ENCODE results near the gene PPP1R9B. TPM values are rescaled to one million over a fixed set of nuclear protein-coding genes. Genes with fewer than 3 reads are reported as not detected.

PPP1R9B gene
- total RNA-seq, 1 experiment from 2014 or later: 112 TPM

GRCh38 chr17:50154604-50155003, 4.1 kb upstream of the PPP1R9B start:
- TF ChIP-seq POLR2A (IDR thresholded peaks at IDR 0.05; ENCODE audit: borderline replicate concordance, extremely low read depth, insufficient read depth, insufficient read length) (no peak), POLR2AphosphoS5 (IDR thresholded peaks at IDR 0.05; ENCODE audit: low read depth, low read length) (no peak), ZNF274 (IDR thresholded peaks at IDR 0.05; ENCODE audit: low read depth, low read length) (no peak), YY1 (IDR thresholded peaks at IDR 0.05; ENCODE audit: extremely low read depth, insufficient replicate concordance, low read depth, low read length) (no peak), CBX3 (IDR thresholded peaks at IDR 0.05; ENCODE audit: low read depth) (no peak), EGR1 (IDR thresholded peaks at IDR 0.05; ENCODE audit: low read depth) (no peak), TCF7L2 (IDR thresholded peaks at IDR 0.05; ENCODE audit: borderline replicate concordance, extremely low read depth, insufficient read depth, insufficient read length) (no peak), ELF1 (IDR thresholded peaks at IDR 0.05; ENCODE audit: borderline replicate concordance, low read depth) (no peak), CEBPB (IDR thresholded peaks at IDR 0.05; ENCODE audit: low read depth) (no peak), REST (IDR thresholded peaks at IDR 0.05; ENCODE audit: low read depth) (no peak), JUND (IDR thresholded peaks at IDR 0.05) (no peak), SP1 (IDR thresholded peaks at IDR 0.05; ENCODE audit: low read depth) (no peak), ZFX (IDR thresholded peaks at IDR 0.05) (no peak), ZBTB33 (IDR thresholded peaks at IDR 0.05; ENCODE audit: extremely low read depth, insufficient replicate concordance, low read length) (no peak), CTCF (IDR thresholded peaks at IDR 0.05 in 2 of 3, conservative IDR thresholded peaks at IDR 0.05 in 1 of 3; ENCODE audit: borderline replicate concordance in 1 of 3, insufficient read depth in 1 of 3, low read depth in 2 of 3, low read length in 2 of 3) (no peak), SIN3A (IDR thresholded peaks at IDR 0.05; ENCODE audit: low read depth) (no peak), FOSL1 (IDR thresholded peaks at IDR 0.05; ENCODE audit: low read depth) (no peak), RAD21 (IDR thresholded peaks at IDR 0.05; ENCODE audit: low read depth) (no peak)
- TF ChIP-seq, protein P1, sequence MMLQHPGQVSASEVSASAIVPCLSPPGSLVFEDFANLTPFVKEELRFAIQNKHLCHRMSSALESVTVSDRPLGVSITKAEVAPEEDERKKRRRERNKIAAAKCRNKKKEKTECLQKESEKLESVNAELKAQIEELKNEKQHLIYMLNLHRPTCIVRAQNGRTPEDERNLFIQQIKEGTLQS (IDR thresholded peaks at IDR 0.05): no peak
- Histone ChIP-seq H2AFZ (ENCODE audit: low read depth, low read length, poor library complexity, severe bottlenecking) (no peak overlapping the region), H3K4me3 (replicated peaks in 1 of 2; ENCODE audit: low read depth in 1 of 2, low read length in 2 of 2) (no peak overlapping the region), H3K4me1 (ENCODE audit: control insufficient read depth in 1 of 2, insufficient read depth in 2 of 2, low read length in 2 of 2) (peaks cover 33 to 48% of the 10 kb centered on the region in 2 experiments), H3K9me2 (ENCODE audit: insufficient read depth) (no peaks in the 10 kb centered on the region), H3K9ac (ENCODE audit: low read length) (peak overlapping the region; percentile 20; the same call in 1 of the 2 replicates), H3K79me2 (ENCODE audit: insufficient read depth, low read length) (peaks cover 11% of the 10 kb centered on the region; the same call in 1 of the 2 replicates), H3K27me3 (ENCODE audit: insufficient read depth, low read length) (no peaks in the 10 kb centered on the region), H3K36me3 (ENCODE audit: control insufficient read depth in 1 of 2, insufficient read depth in 2 of 2, low read length in 2 of 2) (no peaks in the 10 kb centered on the region), H3K4me2 (ENCODE audit: low read length) (peak overlapping the region; percentile 92), H4K20me1 (ENCODE audit: insufficient read depth) (no peaks in the 10 kb centered on the region), H3K9me3 (ENCODE audit: control insufficient read depth in 1 of 2, insufficient read depth in 1 of 2, low read depth in 1 of 2, low read length in 2 of 2) (no peaks in the 10 kb centered on the region), H3K27ac (ENCODE audit: low read depth, low read length) (no peak overlapping the region)
- DNase-seq (ENCODE audit: low read depth, low spot score): no peak
- ChIA-PET POLR2A (interaction anchor here (0.6 kb wide), 1 partner anchor 871 kb away, joined by 3 read pairs; no protein-coding TSS in a partner anchor), RAD21 (ENCODE audit: low non-redundant PET in 1 of 2, low total read pairs in 2 of 2, uncharacterized antibody in 2 of 2, unreplicated experiment in 2 of 2) (interaction anchor here in 1 of 2 experiments (0.7 kb wide), 2 partner anchors 23 to 31 kb away, joined by 7 read pairs; no protein-coding TSS in a partner anchor), CTCF (interaction anchor here (0.6 to 1.5 kb wide), 6 partner anchors 14 to 719 kb away, joined by 3 to 6 read pairs (median 3); no protein-coding TSS in a partner anchor)
- intact Hi-C loops (cut with micrococcal nuclease): no loop called here
- no peak for ATAC-seq
- no TSS peak for BruUV-seq (replicated peaks)

Measured in HCT116 (cell line).